Hematopoietic multipotent progenitor cell treated with erythropoietin and hydrocortisone succinate and interleukin-3 and kit ligand, for 6 days (in vitro differentiated cells): ENCODE measurements around the gene CATSPERD.
A peak's percentile ranks its signal among the peaks of the same experiment; 100 is the strongest.
"Not testable (repeated sequence)": the region's sequence is repeated elsewhere in the genome, so short reads cannot be mapped to it uniquely, and the experiment has no call there.

ENCODE experiments used
- DNase-seq: peaks from one replicate; pipeline ENCODE4 v3.0.0-alpha.2; 2015

The CATSPERD gene

DNA sequence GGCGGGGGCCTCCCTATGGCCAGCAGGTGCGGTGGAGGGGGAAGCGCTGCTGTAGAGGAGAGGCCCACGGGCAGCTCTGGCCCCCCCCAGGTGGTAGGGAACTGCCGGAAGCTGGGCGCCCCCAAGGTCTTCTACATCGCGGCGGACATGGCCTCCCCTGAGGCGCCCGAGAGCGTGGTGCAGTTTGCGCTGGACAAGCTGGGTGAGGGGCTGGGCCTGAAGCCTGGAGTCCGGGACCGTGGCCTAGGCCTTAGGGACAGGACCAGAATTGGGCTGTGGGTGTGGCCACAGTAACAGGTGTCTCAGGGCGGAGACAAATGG lies 34.2 kb upstream of the CATSPERD start:
- no peak for DNase-seq

DNA sequence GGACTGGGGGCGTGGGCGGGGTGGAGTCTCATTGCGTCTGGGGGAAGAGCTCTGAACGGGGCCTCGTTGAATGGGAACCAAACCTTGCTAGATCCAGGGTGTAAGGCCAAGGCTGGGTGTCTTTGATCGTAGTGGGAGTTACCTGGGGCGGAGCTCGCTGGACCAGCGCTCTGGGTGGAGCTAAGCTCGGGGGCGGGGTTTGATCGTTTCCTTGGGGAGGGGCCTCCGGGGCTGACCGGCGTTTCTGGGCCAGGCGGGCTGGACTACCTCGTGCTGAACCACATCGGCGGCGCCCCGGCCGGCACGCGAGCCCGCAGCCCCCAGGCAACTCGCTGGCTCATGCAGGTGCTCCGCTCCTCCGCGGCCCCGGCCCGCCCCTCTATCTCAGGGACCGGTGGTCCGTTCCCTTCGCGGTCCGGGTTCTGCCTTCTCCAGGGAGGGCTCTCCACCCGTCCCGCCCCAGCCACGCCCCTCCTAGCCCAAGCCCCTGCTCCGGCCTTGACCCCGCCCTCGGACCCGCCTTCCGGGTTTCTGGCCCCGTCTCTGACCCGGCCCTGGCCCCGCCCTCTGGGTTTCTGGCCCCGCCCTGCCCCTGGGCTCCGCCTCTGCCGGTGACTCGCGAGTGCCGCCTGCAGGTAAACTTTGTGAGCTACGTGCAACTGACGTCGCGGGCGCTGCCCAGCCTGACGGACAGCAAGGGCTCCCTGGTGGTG lies 33.6 kb upstream of the CATSPERD start:
- DNase-seq, result peak; percentile 98

- no peak for DNase-seq
These were observed 32.9 kb upstream of the CATSPERD start for GRCh38 chr19:5687360-5688198.

DNA sequence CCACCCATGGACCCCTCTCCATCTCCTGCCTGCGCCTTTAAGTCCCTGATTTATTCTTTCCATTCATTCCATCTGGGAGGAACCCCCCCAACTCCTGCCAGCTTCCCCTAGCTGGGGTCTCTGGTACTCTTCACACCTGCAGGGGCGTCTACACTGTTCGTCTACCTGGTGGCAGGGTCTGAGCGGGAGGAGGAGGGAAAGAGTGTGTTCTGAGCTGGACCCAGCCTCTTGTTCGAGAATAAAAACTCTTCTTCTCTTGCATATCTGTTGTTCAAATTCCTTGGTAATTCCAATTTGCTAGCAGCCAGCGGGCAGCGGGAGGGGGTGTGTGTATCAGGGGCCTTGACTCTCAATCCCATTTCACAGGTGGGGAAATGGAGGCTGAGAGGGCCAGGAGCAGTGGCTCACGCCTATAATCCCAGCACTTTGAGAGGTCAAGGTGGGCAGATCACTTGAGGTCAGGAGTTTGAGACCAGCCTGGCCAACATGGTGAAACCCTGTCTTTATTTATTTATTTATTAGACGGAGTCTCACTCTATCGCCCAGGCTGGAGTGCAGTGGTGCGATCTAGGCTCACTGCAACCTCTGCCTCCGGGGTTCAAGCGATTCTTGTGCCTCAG lies 32.1 kb upstream of the CATSPERD start:
- DNase-seq, result not testable (repeated sequence)

GRCh38 chr19:5690125-5690954 lies 30.1 kb upstream of the CATSPERD start, which contains the start of gene RPL36:
RPL36 (plus strand) TSS chr19:5690295; CDS start chr19:5690508, 213 bp downstream.
- DNase-seq, result peak; percentile 98

GRCh38 chr19:5690955-5691821 lies 29.2 kb upstream of the CATSPERD start:
- peak; percentile 78 for DNase-seq

DNA sequence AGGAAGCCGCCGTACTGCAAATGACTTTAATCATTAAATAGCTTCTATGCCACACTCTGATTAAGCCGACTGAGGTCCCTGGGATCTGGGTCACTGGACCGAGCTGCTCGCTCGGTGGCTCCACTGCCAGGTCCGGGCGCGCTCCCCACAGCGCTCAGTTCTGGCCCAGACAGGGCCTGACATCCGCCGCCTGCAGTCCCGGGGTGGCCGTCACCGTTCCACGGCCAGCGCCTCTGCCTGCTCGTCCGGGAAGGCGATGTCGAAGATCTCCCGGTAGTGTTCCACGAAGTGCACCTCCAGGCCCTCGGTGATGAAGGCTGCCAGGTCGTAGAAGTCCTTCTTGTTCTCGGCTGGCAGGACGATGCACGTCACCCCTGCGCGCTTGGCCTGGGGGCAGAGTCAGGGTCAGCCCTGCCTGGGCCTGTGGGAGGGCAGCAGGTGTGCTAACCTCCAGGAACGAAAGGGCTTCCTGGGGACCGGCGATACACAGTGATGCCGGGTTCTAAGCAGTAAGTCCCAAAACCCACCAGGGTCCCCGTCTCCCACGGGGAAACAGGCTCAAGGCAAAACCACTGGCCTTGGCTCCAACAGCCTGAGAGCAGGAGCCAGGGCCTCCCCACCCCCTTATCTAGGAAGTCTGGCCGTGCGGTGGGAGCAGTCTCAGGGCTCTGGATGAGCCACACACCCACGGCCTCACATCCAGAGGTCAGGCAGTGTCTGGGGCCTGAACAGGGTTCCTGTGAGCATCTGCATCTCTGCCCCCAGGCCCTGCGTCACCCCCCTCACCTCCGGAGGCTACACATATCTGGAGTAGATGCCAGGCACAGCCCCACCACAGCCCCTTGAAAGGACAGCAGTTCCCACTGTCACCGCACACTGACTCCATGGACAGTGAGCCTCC lies 28.4 kb upstream of the CATSPERD start:
- peak; percentile 42 for DNase-seq

- peak; percentile 34 for DNase-seq
These were observed 27.7 kb upstream of the CATSPERD start for GRCh38 chr19:5692723-5693194.

GRCh38 chr19:5693195-5694166 lies 27.0 kb upstream of the CATSPERD start:
- DNase-seq, result peak; percentile 41

DNA sequence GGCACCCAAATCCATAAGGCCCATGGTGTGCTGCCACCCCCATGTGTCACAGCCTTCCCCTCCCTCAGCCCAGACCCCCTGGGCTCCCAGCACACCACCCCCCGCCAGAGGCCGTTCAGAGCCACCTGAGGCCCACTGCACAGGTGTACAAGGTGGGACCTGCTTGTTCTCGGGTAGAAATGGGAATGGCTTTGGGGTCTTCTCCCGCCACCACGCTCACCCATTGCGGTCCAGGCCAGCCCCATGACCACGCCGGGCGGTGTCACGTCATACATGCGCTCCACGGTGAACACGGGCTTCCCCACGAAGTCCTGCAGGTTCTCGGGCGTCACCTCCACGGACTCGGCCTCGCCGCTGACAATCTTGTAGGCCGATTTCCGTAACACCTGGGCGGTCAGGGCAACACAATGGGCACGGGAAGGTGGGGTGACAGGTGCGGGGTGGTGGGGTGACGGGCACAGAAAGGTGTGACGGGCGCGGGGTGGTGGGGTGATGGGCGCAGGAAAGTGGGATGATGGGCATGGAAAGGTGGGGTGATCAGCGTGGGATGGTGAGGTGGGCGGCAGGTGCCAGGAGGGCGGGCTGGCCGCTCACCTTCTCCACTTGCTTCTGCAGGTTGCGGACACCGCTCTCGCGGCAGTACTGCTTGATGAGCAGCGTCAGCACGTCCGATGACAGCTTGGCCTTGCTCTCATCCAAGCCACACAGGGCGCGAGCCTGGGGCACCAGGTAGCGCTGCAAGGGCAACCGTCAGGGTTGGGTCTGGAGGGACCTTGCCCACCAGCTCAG lies 26.1 kb upstream of the CATSPERD start:
- peak; percentile 4 for DNase-seq

DNA sequence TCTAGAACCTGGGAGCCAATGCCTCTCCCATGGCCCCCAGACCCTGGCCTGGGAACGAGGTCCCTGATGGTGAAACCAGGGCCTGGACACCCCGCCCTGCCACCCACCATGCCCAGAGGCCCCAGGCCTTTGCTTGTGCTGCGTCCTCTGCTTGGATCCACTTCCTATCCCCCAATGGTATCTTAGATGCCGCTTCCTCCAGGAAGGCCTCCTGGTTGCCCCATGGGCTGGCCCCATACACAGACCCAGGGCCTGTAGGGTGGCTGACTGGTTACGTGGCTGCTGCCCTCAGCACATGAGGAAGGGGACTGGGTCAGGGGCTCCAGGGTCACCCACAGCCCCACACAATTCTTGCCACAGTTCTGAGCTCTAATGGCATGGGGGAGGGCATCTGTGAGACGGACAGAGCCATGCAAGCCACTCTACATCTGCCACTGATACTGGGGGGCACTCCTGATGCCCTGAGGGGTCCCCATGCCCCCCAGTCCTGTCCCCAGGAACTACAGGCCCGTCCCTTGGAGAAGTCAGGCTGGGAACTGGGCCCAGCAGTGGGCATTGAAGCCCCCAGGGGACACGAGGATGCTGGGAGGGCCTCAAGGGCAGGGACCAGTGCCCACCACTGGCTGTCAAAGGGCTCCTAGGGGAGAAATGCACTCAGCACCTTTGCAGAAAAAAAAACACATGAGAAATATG lies 25.3 kb upstream of the CATSPERD start:
- DNase-seq, result peak; percentile 17

GRCh38 chr19:5695649-5696195 lies 24.7 kb upstream of the CATSPERD start:
- peak; percentile 13 for DNase-seq

DNA sequence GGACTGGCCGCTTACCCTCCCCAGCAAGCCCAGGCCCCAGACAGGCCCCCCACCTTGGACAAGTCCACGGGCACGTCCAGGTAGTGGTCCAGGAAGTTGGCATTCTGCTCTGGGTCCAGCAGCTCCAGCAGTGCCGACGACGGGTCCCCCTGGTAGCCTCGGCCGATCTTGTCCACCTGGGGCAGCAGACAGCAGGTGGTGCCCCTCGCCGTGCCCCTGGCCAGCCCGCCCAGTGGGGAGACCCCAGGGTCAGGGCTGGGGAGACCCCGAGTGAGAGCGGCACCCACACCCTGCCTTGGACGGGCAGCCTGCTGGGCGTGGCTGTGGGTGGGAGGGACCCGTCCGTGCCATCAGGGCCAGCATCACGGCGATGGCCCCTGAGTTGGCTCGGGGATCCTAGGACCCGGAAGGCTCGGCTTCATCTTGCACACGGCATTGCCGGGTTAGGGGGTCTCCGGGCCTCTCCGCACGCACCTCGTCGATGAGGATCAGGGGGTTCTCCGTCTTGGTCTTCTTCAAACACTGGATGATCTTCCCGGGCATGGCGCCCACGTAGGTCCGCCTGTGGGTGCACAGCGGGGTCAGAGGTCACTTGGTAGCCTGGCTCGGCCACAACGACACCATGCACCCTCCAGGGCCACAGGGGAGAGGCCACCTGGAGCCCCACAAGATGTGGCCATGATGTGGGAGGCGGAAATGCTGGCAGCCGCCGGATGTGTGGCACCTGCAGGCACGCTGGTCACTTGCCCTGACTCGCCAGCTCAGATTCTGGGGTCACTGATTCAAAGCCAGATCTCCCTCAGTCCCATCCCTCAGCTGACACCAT lies 24.0 kb upstream of the CATSPERD start:
- peak; percentile 9 for DNase-seq

DNA sequence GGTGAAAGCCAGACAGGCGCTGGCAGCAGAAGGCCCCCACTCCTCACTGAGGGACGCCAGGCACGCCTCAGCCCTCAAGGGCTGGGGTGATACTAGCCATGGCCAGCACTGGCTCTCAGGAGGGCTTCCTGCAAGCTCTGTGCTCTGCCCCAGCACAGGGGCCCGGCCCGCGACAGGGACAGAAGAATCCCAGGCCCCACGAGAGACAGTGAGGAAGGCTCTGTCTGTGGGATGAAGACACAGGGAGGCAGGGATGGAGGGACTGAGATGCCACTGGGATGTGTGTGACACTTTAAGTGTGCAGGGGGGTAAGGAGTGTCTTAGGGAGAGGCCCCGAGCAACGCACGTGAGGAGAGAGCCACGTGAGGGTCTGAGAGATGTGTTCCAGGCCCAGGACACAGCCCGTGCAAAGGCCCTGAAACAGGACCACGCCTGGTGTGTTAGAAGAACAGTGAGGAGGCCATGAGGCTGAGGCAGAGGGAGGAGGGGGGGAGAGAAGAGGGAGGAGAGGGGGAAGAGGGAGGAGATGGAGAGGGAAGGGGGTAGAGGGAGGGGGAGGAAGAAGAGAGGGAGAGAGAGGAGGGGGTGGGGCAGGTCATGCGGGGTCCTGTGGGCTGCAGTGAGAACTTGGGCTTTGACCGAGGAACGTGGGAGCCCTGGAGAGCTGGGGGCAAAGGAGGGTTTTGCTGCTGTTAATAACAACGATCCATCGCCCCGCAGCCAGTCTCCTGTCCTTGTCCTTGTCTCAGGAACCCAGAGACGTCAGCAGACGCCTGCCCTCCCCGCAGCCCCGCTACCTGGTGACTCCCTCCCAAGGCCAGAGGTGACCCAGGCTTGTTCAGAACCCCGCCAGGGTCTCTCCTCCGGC lies 23.2 kb upstream of the CATSPERD start:
- peak; percentile 29 for DNase-seq

DNA sequence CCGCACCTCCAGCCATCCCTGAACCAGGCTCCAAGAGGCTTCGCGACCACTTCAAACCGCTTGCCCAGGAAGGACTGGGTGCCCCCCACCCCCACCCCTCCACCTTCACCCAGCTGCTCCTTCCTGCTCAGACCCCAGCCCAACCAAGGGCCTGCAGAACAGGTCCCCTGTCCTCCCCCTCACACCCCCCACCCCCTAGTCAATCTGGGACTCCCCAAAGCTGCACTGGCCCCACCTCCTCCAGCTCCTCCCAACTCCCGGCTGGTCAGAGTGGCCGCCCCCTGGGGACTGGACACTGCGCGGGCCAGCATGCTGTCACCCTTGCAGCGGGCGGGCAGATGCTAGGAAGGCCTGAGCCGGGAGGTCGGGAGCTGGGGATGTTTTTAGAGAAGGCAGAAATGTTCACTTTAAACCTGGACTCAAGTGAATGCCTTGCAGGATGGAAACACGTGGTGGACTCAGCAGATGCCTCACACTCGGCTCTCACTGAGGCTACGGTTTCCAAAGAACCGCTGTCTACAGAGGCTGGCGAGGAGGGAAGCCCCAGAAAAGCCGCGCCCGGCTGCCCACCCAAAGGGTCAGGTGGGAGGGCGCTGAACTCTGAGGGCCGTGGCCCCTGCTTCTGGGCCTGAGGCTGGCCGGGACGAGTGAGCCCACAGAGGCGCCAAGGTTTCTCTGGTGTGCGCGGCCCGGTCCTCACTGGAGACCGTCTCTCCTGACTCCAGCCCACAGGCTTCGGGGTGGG lies 22.4 kb upstream of the CATSPERD start:
- DNase-seq, result peak; percentile 5
